Central memory CD4-positive, alpha-beta T cell (primary cell): ENCODE data around the gene BBX.
"Not testable (repeated sequence)": the region's sequence is repeated elsewhere in the genome, so short reads cannot be mapped to it uniquely, and the experiment has no call there.

ENCODE experiments used
- DNase-seq: peaks from one replicate; pipeline ENCODE4 v3.0.0; 2022

Gene BBX

GRCh38 chr3:107810171-107811071, 287.7 kb downstream of the BBX start:
- DNase-seq, result no peak

GRCh38 chr3:107813026-107813425, 290.3 kb downstream of the BBX start:
- DNase-seq, result no peak

DNA sequence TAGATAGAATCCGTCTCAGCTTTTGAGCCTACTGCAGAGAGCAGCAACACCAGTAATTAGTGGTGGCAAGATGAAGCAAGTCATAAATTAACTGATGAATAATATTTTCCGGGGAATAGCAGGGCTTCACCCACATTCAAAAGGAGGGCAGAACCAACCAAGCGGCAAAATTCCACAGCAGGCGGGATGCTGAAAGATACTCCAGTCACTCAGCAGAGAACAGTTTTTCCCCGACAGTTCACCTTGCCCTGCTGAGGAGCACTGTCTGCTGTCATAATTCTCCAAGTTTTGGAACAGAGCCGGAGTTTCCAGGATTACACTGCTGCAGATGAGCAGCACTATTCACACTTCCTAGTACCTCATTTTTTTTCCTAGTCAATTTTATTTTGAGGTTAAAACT, 293.3 kb downstream of the BBX start:
- no peak for DNase-seq

DNA sequence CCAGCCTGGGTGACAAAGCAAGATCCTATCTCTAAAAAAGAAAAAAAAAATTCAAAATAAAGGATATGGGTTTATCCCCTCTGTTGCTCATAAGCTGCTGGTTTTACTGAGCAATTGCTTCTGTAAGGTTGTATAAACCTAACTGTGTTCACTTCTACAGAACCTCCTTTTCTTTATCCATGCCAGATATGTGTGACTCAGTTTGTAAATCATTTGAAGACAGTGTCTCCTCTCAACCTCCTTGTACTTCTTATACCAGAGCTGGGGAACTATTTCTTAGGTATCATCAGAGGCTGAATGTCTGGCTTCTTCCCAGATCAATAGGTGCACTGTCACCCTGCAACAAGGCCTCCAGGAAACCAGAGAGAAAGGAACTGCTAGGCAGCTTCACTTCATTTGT, 294.3 kb downstream of the BBX start:
- no peak for DNase-seq

DNA sequence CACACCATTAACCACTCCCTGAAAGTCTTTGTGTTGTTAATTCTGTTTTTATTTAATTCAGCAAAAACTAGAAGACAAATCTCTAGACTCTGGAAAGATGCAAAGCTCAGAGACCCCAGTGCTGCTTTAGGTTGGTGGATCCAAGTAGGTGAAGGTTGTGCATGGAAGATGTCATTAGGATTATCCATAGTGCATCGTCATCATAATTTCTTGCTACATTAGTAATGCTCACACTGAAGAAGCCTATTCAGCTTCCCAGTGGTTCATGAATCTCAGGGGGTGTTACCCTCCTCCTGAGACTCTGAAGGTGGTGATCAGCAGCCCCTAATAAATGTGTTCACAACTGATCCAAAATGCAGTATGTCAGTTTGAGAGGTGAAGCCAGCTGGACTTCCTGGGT, 295.3 kb downstream of the BBX start:
- no peak for DNase-seq

GRCh38 chr3:107819656-107820055, 296.9 kb downstream of the BBX start:
- DNase-seq, result no peak

GRCh38 chr3:107822308-107822707, 299.5 kb downstream of the BBX start:
- no peak for DNase-seq

- no peak for DNase-seq
Measured at GRCh38 chr3:107824822-107825371, 302.1 kb downstream of the BBX start.

GRCh38 chr3:107825556-107825955, 302.8 kb downstream of the BBX start:
- no peak for DNase-seq

DNA sequence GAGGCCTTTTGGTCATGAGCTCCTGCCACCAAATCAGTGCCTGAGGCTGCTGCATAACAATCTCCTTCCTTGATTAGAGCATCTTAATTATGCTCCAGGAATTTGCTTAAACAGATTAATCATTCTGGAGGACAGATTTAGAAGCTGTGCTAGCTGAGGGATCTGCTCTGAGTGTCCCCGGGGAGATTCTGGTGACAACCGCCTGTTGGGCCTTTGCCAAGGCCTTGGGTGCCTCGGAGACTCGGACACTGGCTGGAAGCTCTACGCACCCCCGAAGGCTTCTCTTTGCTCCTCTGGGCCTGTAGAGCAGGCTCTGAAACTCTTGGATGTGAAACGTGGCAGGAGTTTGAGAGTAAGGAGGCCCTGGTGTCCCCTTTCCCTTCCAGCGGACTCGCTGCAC, 304.0 kb downstream of the BBX start:
- no peak for DNase-seq

GRCh38 chr3:107829185-107829584, 306.4 kb downstream of the BBX start:
- DNase-seq, result no peak

DNA sequence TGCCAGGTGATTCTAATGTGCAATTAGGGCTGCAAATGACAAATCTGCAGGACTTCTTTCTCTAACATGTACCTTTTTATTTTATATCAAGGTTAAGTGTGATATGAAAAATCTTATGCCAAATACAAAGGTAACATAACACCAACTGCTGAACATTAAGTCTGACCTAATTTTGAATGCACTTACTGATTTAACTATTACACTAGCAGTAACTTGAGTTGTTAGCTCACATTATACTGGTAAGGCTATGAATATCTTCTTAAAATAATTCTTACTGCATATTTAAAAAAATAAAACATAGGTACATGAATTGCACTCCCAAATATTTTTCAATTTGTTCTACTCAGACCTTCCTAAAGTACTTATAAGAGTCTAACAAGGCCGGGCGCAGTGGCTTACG, 308.8 kb downstream of the BBX start:
- DNase-seq, result no peak

- no peak for DNase-seq
Measured at GRCh38 chr3:107833043-107833442, 310.3 kb downstream of the BBX start.

GRCh38 chr3:107833722-107834416, 311.1 kb downstream of the BBX start:
- DNase-seq, result no peak

GRCh38 chr3:107835001-107835400, 312.2 kb downstream of the BBX start:
- DNase-seq, result not testable (repeated sequence)

DNA sequence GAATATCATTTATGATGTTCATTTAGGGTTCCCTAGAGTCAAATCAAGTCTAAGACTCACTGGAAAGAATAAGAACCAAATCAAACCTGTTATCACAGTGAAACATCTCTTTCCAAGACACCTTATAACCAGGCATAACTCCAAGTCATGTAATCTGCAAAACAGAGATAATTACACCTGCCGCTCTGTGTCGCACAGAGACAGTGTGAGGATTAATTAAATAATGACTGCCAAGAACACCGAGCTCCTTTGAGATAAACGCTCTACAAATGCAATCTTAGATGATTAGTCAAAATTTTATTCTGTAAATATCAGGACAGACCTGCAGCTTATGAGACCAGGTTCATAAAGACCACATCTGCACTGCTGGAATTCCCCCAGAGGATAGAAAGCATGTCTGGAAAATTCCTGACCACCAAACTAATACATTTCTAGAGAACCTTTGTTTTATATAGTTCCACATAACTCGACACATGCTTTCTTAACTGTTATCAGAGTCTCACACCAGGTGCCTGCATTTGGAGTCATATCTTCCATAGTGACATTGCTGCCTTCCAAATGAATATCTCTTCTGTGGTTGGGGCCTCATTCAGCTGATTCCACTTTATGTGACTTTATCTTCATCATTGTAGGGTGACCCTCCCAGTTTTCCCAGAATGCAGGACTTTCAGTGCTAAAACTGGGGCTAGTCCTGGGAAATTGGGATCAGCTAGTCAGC, 315.3 kb downstream of the BBX start:
- no peak for DNase-seq

GRCh38 chr3:107841831-107842230, 319.1 kb downstream of the BBX start:
- DNase-seq, result no peak

DNA sequence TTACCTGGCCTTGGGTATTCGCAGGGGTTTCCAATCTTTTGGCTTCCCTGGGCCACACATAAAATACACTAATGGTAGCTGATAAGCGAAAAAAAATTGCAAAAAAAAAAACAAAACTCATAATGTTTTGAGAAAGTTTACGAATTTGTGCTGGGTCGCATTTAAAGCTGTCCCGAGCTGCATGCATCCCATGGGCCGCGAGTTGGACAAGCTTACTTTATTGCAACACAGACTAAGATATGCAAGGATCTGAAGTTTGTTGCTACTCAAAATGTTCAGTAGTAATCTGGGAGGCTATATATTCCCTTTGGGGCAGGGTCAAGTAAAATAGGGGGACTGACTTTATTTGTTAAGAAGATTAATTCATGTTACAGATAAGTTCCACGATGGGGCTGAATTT, 320.2 kb downstream of the BBX start:
- DNase-seq, result no peak

DNA sequence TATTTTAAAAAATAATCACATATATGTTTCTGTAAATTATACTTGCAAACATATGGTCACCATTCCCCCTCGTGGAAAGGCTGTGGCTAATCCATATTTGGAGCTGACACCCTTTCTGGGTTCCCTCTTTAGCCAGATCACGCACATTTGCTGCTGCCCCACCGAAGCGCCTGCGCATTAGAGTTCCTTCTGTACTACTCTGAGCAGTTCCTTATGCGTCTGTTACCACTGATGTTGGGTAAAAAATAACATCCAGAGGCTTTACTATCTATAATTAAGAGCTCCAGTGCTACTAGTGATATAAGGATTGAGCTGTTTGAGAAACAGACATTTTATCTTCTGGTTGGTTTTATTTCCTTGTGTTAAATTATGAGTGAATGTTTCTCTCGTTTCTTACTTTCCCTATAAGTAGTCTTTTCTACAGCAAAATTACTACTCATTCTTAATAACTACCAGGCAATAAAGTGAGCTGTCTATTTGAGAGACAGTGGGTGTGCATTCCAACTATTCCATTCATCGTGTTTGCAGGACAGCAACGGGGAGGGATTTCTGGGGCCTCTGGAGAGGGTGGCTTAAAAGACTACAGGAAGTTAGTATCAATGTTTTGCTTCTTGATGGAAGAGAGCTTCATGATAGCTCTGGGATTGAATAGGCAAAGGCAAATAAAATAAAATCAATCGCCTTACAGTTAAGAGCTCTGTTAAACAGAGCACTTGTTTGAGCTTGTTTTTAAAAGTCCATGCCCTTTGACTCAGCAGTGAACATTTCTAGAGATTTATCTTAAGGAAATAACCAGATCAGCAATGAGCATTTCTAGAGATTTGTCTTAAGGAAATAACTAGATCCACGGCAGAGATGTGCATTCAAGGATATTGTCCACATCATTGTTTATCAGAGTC, 322.9 kb downstream of the BBX start:
- DNase-seq, result no peak

GRCh38 chr3:107846279-107846852, 323.6 kb downstream of the BBX start:
- DNase-seq, result peak; percentile 5

GRCh38 chr3:107847791-107848190, 325.0 kb downstream of the BBX start:
- no peak for DNase-seq
